ENCODE results near the gene PTBP3. TPM values are rescaled to one million over a fixed set of nuclear protein-coding genes. Genes with fewer than 3 reads are reported as not detected.
"Not testable (repeated sequence)": the region's sequence is repeated elsewhere in the genome, so short reads cannot be mapped to it uniquely, and the experiment has no call there.

The PTBP3 gene
- total RNA-seq, 1 donor from 2014 or later: 58.9 TPM

DNA sequence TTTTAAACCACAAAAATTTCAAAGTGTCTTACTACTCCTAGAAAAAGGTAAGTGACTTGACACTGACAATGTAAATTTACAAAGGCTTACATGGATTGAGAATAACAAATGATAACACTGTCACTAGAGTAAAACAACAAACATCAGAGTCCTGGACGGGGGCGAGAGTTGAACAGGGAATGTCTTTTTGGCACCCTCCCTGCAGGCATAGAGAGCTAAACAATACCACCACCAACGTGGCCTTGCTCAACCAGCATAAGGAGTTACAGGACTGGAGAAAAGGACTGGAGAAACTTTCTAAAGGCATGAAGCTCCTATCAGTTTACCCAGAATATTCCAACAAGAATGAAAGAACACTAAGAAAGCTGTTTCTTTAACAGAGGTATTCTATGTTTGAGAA is 55.3 kb downstream of the PTBP3 start:
- Histone ChIP-seq H3K36me3 (no peaks in the 10 kb centered on the region), H3K27ac (no peak overlapping the region), H3K4me1 (peaks cover 35% of the 10 kb centered on the region), H3K27me3 (no peaks in the 10 kb centered on the region), H3K4me3 (no peak overlapping the region), H3K9me3 (no peaks in the 10 kb centered on the region)
- DNase-seq (ENCODE audit: extremely low spot score in 2 of 2): no peak
- TF ChIP-seq POLR2AphosphoS5 (IDR thresholded peaks at IDR 0.05; ENCODE audit: insufficient read depth in 1 of 2, low read depth in 1 of 2): no peak
- TF ChIP-seq POLR2A (IDR thresholded peaks at IDR 0.05): no peak
- TF ChIP-seq, protein P1, sequence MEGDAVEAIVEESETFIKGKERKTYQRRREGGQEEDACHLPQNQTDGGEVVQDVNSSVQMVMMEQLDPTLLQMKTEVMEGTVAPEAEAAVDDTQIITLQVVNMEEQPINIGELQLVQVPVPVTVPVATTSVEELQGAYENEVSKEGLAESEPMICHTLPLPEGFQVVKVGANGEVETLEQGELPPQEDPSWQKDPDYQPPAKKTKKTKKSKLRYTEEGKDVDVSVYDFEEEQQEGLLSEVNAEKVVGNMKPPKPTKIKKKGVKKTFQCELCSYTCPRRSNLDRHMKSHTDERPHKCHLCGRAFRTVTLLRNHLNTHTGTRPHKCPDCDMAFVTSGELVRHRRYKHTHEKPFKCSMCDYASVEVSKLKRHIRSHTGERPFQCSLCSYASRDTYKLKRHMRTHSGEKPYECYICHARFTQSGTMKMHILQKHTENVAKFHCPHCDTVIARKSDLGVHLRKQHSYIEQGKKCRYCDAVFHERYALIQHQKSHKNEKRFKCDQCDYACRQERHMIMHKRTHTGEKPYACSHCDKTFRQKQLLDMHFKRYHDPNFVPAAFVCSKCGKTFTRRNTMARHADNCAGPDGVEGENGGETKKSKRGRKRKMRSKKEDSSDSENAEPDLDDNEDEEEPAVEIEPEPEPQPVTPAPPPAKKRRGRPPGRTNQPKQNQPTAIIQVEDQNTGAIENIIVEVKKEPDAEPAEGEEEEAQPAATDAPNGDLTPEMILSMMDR (IDR thresholded peaks at IDR 0.05): no peak
- intact Hi-C loops (cut with DNase I): no loop called here

DNA sequence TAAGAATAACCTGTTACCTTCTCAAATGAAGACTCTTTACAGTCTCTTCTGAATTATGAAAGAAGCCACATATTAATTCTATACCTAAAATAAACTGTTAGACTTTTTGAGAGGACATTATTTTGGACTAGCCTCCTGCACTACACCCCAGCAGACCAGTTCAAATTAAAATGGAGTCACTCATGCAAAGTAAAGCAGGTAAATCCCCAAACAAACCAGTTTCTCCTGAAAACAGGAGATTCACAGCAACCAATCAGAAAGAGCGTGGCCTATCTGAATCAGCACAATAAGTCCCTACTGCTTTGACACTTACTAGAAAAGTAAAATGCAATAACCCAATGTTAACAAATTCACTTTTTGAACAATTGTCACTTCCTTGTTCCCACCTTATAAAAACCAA is 58.8 kb downstream of the PTBP3 start:
- H3K4me1 ChIP-seq: peaks cover 35% of the 10 kb centered on the region
- intact Hi-C loops (cut with DNase I): no loop called here
- no peak overlapping the region for H3K27ac ChIP-seq
- TF ChIP-seq POLR2A (IDR thresholded peaks at IDR 0.05): no peak
- TF ChIP-seq POLR2AphosphoS5 (IDR thresholded peaks at IDR 0.05; ENCODE audit: insufficient read depth in 1 of 2, low read depth in 1 of 2): no peak
- TF ChIP-seq, protein P1 (IDR thresholded peaks at IDR 0.05): no peak
- no peaks in the 10 kb centered on the region for H3K9me3 ChIP-seq
- H3K36me3 ChIP-seq: no peaks in the 10 kb centered on the region
- DNase-seq (ENCODE audit: extremely low spot score in 2 of 2): no peak
- H3K27me3 ChIP-seq: no peaks in the 10 kb centered on the region
- H3K4me3 ChIP-seq: no peak overlapping the region

DNA sequence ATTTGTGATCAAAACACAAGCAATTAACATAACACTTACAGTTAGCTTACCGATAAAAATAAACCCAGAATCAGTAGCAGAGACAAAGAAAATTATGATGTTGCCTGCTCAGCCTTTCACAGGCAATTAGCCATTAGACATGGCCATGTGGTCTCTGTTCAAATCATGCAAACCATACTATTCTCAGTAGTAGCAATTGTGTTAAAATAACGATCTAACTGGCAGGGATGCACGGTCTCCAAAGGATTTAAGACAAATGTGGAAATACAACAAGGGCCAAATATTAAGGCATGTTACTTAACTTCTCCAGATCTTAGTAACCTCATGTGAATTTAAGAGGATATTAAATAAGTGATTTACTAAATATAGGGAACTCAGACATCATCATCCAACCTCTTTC is 59.5 kb downstream of the PTBP3 start:
- intact Hi-C loops (cut with DNase I): no loop called here
- no peak for TF ChIP-seq POLR2A (IDR thresholded peaks at IDR 0.05)
- TF ChIP-seq, protein P1 (IDR thresholded peaks at IDR 0.05): no peak
- TF ChIP-seq POLR2AphosphoS5 (IDR thresholded peaks at IDR 0.05; ENCODE audit: insufficient read depth in 1 of 2, low read depth in 1 of 2): no peak
- Histone ChIP-seq H3K4me1 (peaks cover 35% of the 10 kb centered on the region), H3K4me3 (no peak overlapping the region), H3K36me3 (no peaks in the 10 kb centered on the region), H3K9me3 (no peaks in the 10 kb centered on the region), H3K27ac (no peak overlapping the region), H3K27me3 (no peaks in the 10 kb centered on the region)
- no peak for DNase-seq (ENCODE audit: extremely low spot score in 2 of 2)

GRCh38 chr9:112271466-112272098 is 61.8 kb downstream of the PTBP3 start:
- Histone ChIP-seq H3K27me3 (no peaks in the 10 kb centered on the region), H3K9me3 (no peaks in the 10 kb centered on the region), H3K4me1 (peaks cover 19% of the 10 kb centered on the region), H3K27ac (no peak overlapping the region), H3K4me3 (no peak overlapping the region), H3K36me3 (no peaks in the 10 kb centered on the region)
- intact Hi-C loops (cut with DNase I): no loop called here
- no peak for DNase-seq (ENCODE audit: extremely low spot score in 2 of 2)
- TF ChIP-seq POLR2A (IDR thresholded peaks at IDR 0.05): no peak
- TF ChIP-seq, protein P1 (IDR thresholded peaks at IDR 0.05): no peak

- Histone ChIP-seq H3K4me3 (no peak overlapping the region), H3K4me1 (peaks cover under 1% of the 10 kb centered on the region), H3K9me3 (no peaks in the 10 kb centered on the region), H3K27me3 (no peaks in the 10 kb centered on the region), H3K36me3 (peaks cover 0 to 6% of the 10 kb centered on the region in 2 donors), H3K27ac (no peak overlapping the region)
- DNase-seq (ENCODE audit: extremely low spot score in 2 of 2): no peak
- TF ChIP-seq, protein P1 (IDR thresholded peaks at IDR 0.05): no peak
- TF ChIP-seq POLR2A (IDR thresholded peaks at IDR 0.05) (no peak), POLR2AphosphoS5 (IDR thresholded peaks at IDR 0.05; ENCODE audit: insufficient read depth in 1 of 2, low read depth in 1 of 2) (no peak)
- intact Hi-C loops (cut with DNase I): no loop called here
Measured at GRCh38 chr9:112268413-112268812, 65.0 kb downstream of the PTBP3 start.

GRCh38 chr9:112267086-112267485 is 66.3 kb downstream of the PTBP3 start:
- H3K27ac ChIP-seq; H3K9me3 ChIP-seq; H3K27me3 ChIP-seq; DNase-seq (ENCODE audit: extremely low spot score in 2 of 2); H3K4me1 ChIP-seq; intact Hi-C loops (cut with DNase I); H3K36me3 ChIP-seq; H3K4me3 ChIP-seq: not testable (repeated sequence)

Measured in vagina (tissue), 2 donors.